ENCODE data around the gene KLHDC10. TPM values are rescaled to one million over a fixed set of nuclear protein-coding genes. Genes with fewer than 3 reads are reported as not detected.

Gene KLHDC10
- total RNA-seq, 4 donors from 2014 or later: 20.0 to 25.9 (median 23.8) TPM

- no peak for TF ChIP-seq CTCF (IDR thresholded peaks at IDR 0.05)
- DNase-seq (ENCODE audit: low spot score) (no peak), ATAC-seq (ENCODE audit: low FRiP score) (peak; percentile 7)
These were observed 83.0 kb downstream of the KLHDC10 start for GRCh38 chr7:130153211-130153908.

- ATAC-seq (ENCODE audit: low FRiP score): no peak
- TF ChIP-seq CTCF (IDR thresholded peaks at IDR 0.05): no peak
- DNase-seq (ENCODE audit: low spot score): no peak
These were observed 83.8 kb downstream of the KLHDC10 start for GRCh38 chr7:130154131-130154500.

GRCh38 chr7:130154501-130155317, 84.4 kb downstream of the KLHDC10 start:
- DNase-seq (ENCODE audit: low spot score) (no peak), ATAC-seq (ENCODE audit: low FRiP score) (no peak)
- TF ChIP-seq CTCF (IDR thresholded peaks at IDR 0.05): no peak

GRCh38 chr7:130156140-130156539, 85.8 kb downstream of the KLHDC10 start:
- TF ChIP-seq CTCF (IDR thresholded peaks at IDR 0.05): no peak
- no peak for ATAC-seq (ENCODE audit: low FRiP score)

GRCh38 chr7:130157700-130158099, 87.4 kb downstream of the KLHDC10 start:
- ATAC-seq (ENCODE audit: low FRiP score): no peak
- TF ChIP-seq CTCF (IDR thresholded peaks at IDR 0.05): no peak
- DNase-seq (ENCODE audit: low spot score): no peak

More at GRCh38 chr7:130156140-130156539, 85.8 kb downstream of the KLHDC10 start:
- DNase-seq (ENCODE audit: low spot score): no peak

- no peak for TF ChIP-seq CTCF (IDR thresholded peaks at IDR 0.05)
- DNase-seq (ENCODE audit: low spot score) (no peak), ATAC-seq (ENCODE audit: low FRiP score) (no peak)
These were observed 89.7 kb downstream of the KLHDC10 start for GRCh38 chr7:130160023-130160422.
